NCI-H2171 treated with DMSO at 0.1 percent for 48 hours (cell line): ENCODE results near the gene ROM1.

ENCODE experiments used
- DNase-seq: peaks from one replicate; lab custom pipeline; 2025; lab: John Stamatoyannopoulos, UW

The ROM1 gene

GRCh38 chr11:62588966-62589637 lies 24.0 kb upstream of the ROM1 start:
- peak; percentile 27 for DNase-seq

GRCh38 chr11:62591448-62592145 lies 21.5 kb upstream of the ROM1 start, which contains the start of gene TUT1:
TUT1 (minus strand) TSS chr11:62591523; CDS start chr11:62591485, 38 bp downstream.
- peak; percentile 100 for DNase-seq

GRCh38 chr11:62592146-62592815 lies 20.8 kb upstream of the ROM1 start:
- no peak for DNase-seq

GRCh38 chr11:62592989-62593421 lies 20.1 kb upstream of the ROM1 start:
- no peak for DNase-seq

- peak; percentile 55 for DNase-seq
Observed at GRCh38 chr11:62593434-62594044, 19.5 kb upstream of the ROM1 start.

- no peak for DNase-seq
Observed at GRCh38 chr11:62595124-62595523, 17.9 kb upstream of the ROM1 start.

GRCh38 chr11:62599069-62599696 lies 13.9 kb upstream of the ROM1 start:
- peak; percentile 95 for DNase-seq

- DNase-seq: no peak
Observed at GRCh38 chr11:62599901-62600300, 13.2 kb upstream of the ROM1 start.

GRCh38 chr11:62600367-62601121 lies 12.5 kb upstream of the ROM1 start:
- DNase-seq: no peak

- DNase-seq: peak; percentile 35
Observed at GRCh38 chr11:62601122-62601371, 12.0 kb upstream of the ROM1 start.

GRCh38 chr11:62601372-62602140 lies 11.5 kb upstream of the ROM1 start, which contains the start of gene MTA2:
MTA2 (minus strand) TSS chr11:62601865; CDS start chr11:62601450, 415 bp downstream.
- DNase-seq: peak; percentile 99

- DNase-seq: peak; percentile 80
Observed at GRCh38 chr11:62602141-62603071, 10.7 kb upstream of the ROM1 start.

GRCh38 chr11:62603072-62603408 lies 10.0 kb upstream of the ROM1 start:
- no peak for DNase-seq

GRCh38 chr11:62603776-62604299 lies 9.2 kb upstream of the ROM1 start:
- no peak for DNase-seq

GRCh38 chr11:62604460-62605120 lies 8.5 kb upstream of the ROM1 start:
- DNase-seq: no peak

GRCh38 chr11:62605467-62605866 lies 7.6 kb upstream of the ROM1 start:
- DNase-seq: no peak

- DNase-seq: no peak
Observed at GRCh38 chr11:62605902-62606301, 7.2 kb upstream of the ROM1 start.

- DNase-seq: no peak
Observed at GRCh38 chr11:62607714-62608113, 5.3 kb upstream of the ROM1 start.

GRCh38 chr11:62608776-62609175 lies 4.3 kb upstream of the ROM1 start:
- DNase-seq: no peak
